HUDEP-2 (cell line): Measurements from ENCODE around the gene TMBIM4.

Experiments used
- DNase-seq, 76 experiments: peaks; one replicate each; lab custom pipeline; 2025; ENCODE audit not compliant: unreplicated experiment in 76 of 76; lab: John Stamatoyannopoulos, UW

TMBIM4 gene

GRCh38 chr12:66103016-66103913 lies 66.5 kb downstream of the TMBIM4 start:
- DNase-seq = peak in 1 of 76 experiments; percentile 0

DNA sequence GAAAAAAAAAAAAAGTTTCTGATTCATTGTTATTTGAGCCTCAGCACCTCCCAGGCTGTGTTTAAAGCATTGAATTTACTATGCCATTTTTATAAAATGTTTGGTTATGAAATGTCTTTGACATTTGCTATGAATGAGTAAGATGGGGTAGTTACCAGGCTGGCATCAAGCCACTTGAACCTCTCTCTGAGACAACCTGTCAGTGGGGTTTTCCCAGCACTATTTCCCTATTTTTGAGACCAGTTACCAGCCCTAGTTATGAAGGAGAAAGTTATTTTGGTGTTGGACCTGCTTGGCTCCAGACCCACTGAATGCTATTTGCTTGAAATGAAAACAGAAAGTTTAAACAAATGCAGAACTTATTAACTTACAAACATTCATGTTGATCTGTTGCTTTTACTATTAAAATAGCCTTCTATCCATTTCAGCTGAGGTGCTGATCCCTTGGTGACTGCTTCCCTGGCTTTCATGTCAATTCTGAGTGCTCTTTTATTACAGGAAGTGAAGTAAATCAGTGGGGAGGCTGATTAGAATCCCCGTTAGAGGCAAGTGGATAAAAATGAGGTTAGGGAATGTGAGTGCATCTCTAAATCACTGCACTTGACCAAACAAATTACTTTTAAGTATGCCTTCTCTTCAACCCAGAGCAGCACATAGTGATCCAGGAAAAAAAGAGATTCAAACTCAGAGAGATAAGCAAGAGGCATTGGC lies 77.1 kb downstream of the TMBIM4 start:
- no peak for DNase-seq

DNA sequence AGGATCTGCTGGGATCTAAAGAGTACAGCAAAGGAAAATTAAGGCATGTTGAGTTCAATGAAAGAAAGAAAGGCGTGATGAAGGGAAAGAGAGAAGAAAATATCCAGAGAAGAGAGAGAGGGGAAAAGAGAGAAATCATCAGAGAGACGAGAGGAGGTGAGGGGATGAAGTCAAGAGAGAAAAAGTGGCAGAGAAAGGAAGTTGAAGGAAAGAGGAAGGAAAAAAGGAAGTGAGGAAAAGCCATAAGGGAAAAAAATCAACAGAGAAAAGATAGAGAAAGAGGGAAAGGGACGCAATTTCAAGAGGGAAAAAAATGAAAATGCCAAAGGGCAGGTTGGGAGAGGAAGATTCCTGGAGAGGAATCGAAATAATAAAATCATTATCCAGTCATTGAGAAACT lies 79.6 kb downstream of the TMBIM4 start:
- DNase-seq = no peak

- peak in 35 of 76 experiments; percentile 1 to 52 (median 19) for DNase-seq
These were observed 82.3 kb downstream of the TMBIM4 start for GRCh38 chr12:66087365-66087943.

DNA sequence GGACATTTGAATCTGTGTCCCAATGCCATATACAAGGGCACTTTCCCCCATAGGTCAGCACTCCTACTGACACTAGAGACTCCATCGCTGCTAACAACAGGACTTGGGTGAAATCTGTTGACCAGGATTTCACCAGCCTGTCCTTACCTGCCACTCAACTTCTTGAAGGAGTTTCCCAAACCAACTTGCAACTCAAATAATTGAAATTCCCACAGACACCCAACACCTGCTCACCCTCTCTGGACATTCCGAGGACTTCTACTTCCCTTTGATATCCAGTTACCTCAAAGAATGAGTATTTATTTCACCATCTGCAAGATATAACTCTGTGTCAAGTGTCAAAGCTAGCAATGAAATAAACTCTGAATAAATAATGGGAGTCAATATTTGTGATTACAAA lies 83.8 kb downstream of the TMBIM4 start:
- no peak for DNase-seq
